B cell (primary cell): ENCODE measurements around the gene RBBP8NL.

Experiments
- CTCF ChIP-seq: fragments of 200-600 bp; IDR thresholded peaks from one replicate; pipeline ENCODE4 v1.8.0; 2022; ENCODE audit warnings: antibody characterized with exemption, mild to moderate bottlenecking
- EZH2 ChIP-seq: IDR thresholded peaks from 2 replicates; pipeline ENCODE4 v1.6.1; 2012; ENCODE audit warnings: borderline replicate concordance, low read depth, mild to moderate bottlenecking, moderate library complexity, low read length; ENCODE audit not compliant: insufficient read depth, poor library complexity, severe bottlenecking

GRCh38 chr20:62409086-62409853 lies 18.1 kb downstream of the RBBP8NL start:
- no peak for TF ChIP-seq CTCF
- TF ChIP-seq EZH2 = no peak
